ENCODE data around the gene ZNF385D. TPM values are rescaled to one million over a fixed set of nuclear protein-coding genes. Genes with fewer than 3 reads are reported as not detected.

ZNF385D gene
- total RNA-seq, 1 donor from 2014 or later: not detected

DNA sequence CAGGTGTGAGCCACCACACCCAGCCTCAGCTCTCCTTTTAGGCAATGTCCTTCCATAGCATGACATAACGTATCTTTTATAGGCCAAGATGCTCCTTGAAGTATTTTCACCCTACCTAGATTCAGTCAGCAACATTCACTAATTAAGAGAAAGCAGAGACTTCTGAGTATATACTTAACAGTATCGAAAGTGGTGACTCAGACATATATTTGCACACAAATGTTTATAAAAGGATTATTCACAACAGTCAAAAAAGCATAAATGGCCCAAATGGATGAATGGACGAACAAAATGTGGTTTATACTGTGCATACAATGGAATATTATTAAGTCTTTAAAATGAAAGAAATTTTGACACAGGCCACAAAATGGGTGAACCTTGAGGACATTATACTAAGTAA, 108.6 kb downstream of the ZNF385D start:
- H3K27me3 ChIP-seq (ENCODE audit: control insufficient read depth, insufficient read depth, low read length): no peaks in the 10 kb centered on the region
- no peak for DNase-seq (ENCODE audit: low read depth)
- no peak for TF ChIP-seq CTCF (IDR thresholded peaks at IDR 0.05; ENCODE audit: insufficient read depth, low read length, poor library complexity, severe bottlenecking)
- H3K36me3 ChIP-seq (ENCODE audit: control insufficient read depth, insufficient read depth, low read length): no peaks in the 10 kb centered on the region
- no peak overlapping the region for H3K4me3 ChIP-seq (ENCODE audit: low read depth, low read length)

DNA sequence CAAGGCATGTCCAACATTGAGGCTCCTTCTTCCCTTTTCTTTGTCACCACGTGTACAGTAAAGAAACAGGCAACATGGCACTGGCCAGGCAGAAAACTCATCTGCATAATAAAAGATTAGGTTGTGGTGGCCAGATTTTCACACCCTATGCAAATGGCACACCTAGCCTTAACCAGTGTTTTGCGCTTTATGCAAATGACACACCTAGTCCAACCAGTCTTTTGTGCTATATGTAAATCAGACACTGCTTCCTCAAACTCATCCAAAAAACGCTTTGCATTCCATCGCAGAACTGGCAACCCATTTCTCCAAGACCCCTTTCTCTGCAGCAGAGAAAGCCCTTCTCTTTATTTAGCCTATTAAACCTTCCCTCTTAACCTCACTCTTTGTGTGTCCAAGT, 109.1 kb downstream of the ZNF385D start:
- TF ChIP-seq CTCF (IDR thresholded peaks at IDR 0.05; ENCODE audit: insufficient read depth, low read length, poor library complexity, severe bottlenecking): no peak
- Histone ChIP-seq H3K4me3 (ENCODE audit: low read depth, low read length) (no peak overlapping the region), H3K27me3 (ENCODE audit: control insufficient read depth, insufficient read depth, low read length) (no peaks in the 10 kb centered on the region), H3K36me3 (ENCODE audit: control insufficient read depth, insufficient read depth, low read length) (no peaks in the 10 kb centered on the region)
- DNase-seq (ENCODE audit: low read depth): no peak

GRCh38 chr3:21638488-21638887, 112.5 kb downstream of the ZNF385D start:
- Histone ChIP-seq H3K4me3 (ENCODE audit: low read depth, low read length) (no peak overlapping the region), H3K36me3 (ENCODE audit: control insufficient read depth, insufficient read depth, low read length) (no peaks in the 10 kb centered on the region), H3K27me3 (ENCODE audit: control insufficient read depth, insufficient read depth, low read length) (no peaks in the 10 kb centered on the region)
- no peak for TF ChIP-seq CTCF (IDR thresholded peaks at IDR 0.05; ENCODE audit: insufficient read depth, low read length, poor library complexity, severe bottlenecking)
- no peak for DNase-seq (ENCODE audit: low read depth)

DNA sequence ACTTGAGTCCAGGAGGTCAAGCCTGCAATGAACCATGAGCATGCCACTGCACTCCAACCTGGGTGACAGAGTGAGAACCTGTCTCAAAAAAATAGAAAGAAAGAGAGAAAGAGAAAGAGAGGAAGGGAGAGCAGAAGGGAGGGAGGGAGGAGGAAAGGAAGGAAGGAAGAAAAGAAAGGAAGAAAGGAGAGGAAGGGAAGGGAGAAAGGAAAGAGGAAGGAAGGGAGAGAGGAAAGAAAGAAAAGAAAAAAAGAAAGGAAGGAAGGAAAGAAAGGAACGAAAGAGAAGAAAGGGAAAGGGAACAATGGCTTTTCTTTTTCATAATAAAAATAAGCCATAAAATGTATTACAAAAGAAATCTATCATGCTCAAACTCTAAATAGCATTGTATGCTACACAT, 116.9 kb downstream of the ZNF385D start:
- H3K27me3 ChIP-seq (ENCODE audit: control insufficient read depth, insufficient read depth, low read length): no peaks in the 10 kb centered on the region
- no peak for DNase-seq (ENCODE audit: low read depth)
- no peak for TF ChIP-seq CTCF (IDR thresholded peaks at IDR 0.05; ENCODE audit: insufficient read depth, low read length, poor library complexity, severe bottlenecking)
- H3K36me3 ChIP-seq (ENCODE audit: control insufficient read depth, insufficient read depth, low read length): no peaks in the 10 kb centered on the region
- no peak overlapping the region for H3K4me3 ChIP-seq (ENCODE audit: low read depth, low read length)

- Histone ChIP-seq H3K36me3 (ENCODE audit: control insufficient read depth, insufficient read depth, low read length) (no peaks in the 10 kb centered on the region), H3K4me3 (ENCODE audit: low read depth, low read length) (no peak overlapping the region), H3K27me3 (ENCODE audit: control insufficient read depth, insufficient read depth, low read length) (no peaks in the 10 kb centered on the region)
- TF ChIP-seq CTCF (IDR thresholded peaks at IDR 0.05; ENCODE audit: insufficient read depth, low read length, poor library complexity, severe bottlenecking): no peak
- no peak for DNase-seq (ENCODE audit: low read depth)
These were observed 126.5 kb downstream of the ZNF385D start for GRCh38 chr3:21624524-21624923.

- no peak for TF ChIP-seq CTCF (IDR thresholded peaks at IDR 0.05; ENCODE audit: insufficient read depth, low read length, poor library complexity, severe bottlenecking)
- H3K36me3 ChIP-seq (ENCODE audit: control insufficient read depth, insufficient read depth, low read length): no peaks in the 10 kb centered on the region
- H3K4me3 ChIP-seq (ENCODE audit: low read depth, low read length): no peak overlapping the region
- DNase-seq (ENCODE audit: low read depth): peak; percentile 65
- no peaks in the 10 kb centered on the region for H3K27me3 ChIP-seq (ENCODE audit: control insufficient read depth, insufficient read depth, low read length)
These were observed 129.8 kb downstream of the ZNF385D start for GRCh38 chr3:21621181-21621651.

Measured in kidney epithelial cell (primary cell).